H1 (cell line): ENCODE measurements around the gene TRIM38. TPM values are rescaled to one million over a fixed set of nuclear protein-coding genes. Genes with fewer than 3 reads are reported as not detected.

Source experiments
- CTCF ChIA-PET: fragments of 300-600 bp; sonication (Branson Sonifier 250); formaldehyde crosslinking; loops from one replicate; lab custom pipeline; 2021; ENCODE audit not compliant: partially characterized antibody; lab: Charles Lee
- POLR2A ChIA-PET: fragments of 300-600 bp; sonication (Branson Sonifier 250); formaldehyde crosslinking; loops from one replicate; lab custom pipeline; 2021; ENCODE audit warnings: inconsistent platforms; ENCODE audit not compliant: partially characterized antibody; lab: Charles Lee
- DNase-seq, 2 experiments: peaks; one replicate each; pipeline versions ENCODE4 v3.0.0 to v3.0.0-alpha.2; 2010 to 2022; ENCODE audit warnings: low spot score in 2 of 2, low read depth in 1 of 2, mixed read lengths in 1 of 2
- FAIRE-seq: peaks from 2 replicates; lab custom pipeline; 2011; peaks lifted over from hg19 to GRCh38; lab: Jason Lieb, UNC
- H2AFZ ChIP-seq: 2 replicates; pipeline ENCODE4 v1.8.1; 2012; ENCODE audit warnings: low read length, inconsistent platforms
- H2AK5ac ChIP-seq: 2 replicates; pipeline ENCODE4 v1.6.1; 2013; ENCODE audit warnings: low read depth, low read length
- H2BK120ac ChIP-seq: replicated peaks from 2 replicates; pipeline ENCODE3; 2013; ENCODE audit warnings: low read depth, low read length, inconsistent platforms
- H2BK12ac ChIP-seq: 2 replicates; pipeline ENCODE4 v1.6.1; 2013; ENCODE audit warnings: low read depth, low read length
- H2BK15ac ChIP-seq: 2 replicates; pipeline ENCODE4 v1.6.1; 2013; ENCODE audit warnings: low read length
- H2BK20ac ChIP-seq: 2 replicates; pipeline ENCODE4 v1.6.1; 2013; ENCODE audit warnings: low read length
- H2BK5ac ChIP-seq: 2 replicates; pipeline ENCODE4 v1.6.1; 2013; ENCODE audit warnings: low read depth, low read length
- H3K14ac ChIP-seq: 2 replicates; pipeline ENCODE4 v1.6.1; 2013; ENCODE audit warnings: inconsistent platforms; ENCODE audit not compliant: insufficient read length
- H3K18ac ChIP-seq: 2 replicates; pipeline ENCODE4 v1.6.1; 2013; ENCODE audit warnings: low read length; ENCODE audit errors: extremely low read depth
- H3K23ac ChIP-seq: 2 replicates; pipeline ENCODE4 v1.6.1; 2013; ENCODE audit warnings: inconsistent platforms; ENCODE audit not compliant: insufficient read length
- H3K23me2 ChIP-seq: 2 replicates; pipeline ENCODE4 v1.6.1; 2013; ENCODE audit warnings: low read depth, low read length
- H3K27ac ChIP-seq: 2 replicates; pipeline ENCODE4 v1.6.1; 2011; ENCODE audit warnings: low read depth, low read length, inconsistent platforms
- H3K27me3 ChIP-seq, 4 experiments: replicated peaks in 1 of 4; 1 replicate in 1 of 4; 2 replicates in 3 of 4; pipeline versions ENCODE4 v1.6.1 to v1.8.1; 2011 to 2013; ENCODE audit warnings: low read length in 3 of 4, mild to moderate bottlenecking in 3 of 4, inconsistent platforms in 2 of 4, mixed read lengths in 2 of 4, moderate library complexity in 1 of 4; ENCODE audit not compliant: control insufficient read depth in 3 of 4, insufficient read depth in 3 of 4; ENCODE audit errors: extremely low read depth in 1 of 4
- H3K36me3 ChIP-seq, 4 experiments: 2 replicates each; pipeline versions ENCODE4 v1.6.1 to v1.8.1; 2011 to 2013; ENCODE audit warnings: mild to moderate bottlenecking in 4 of 4, low read length in 3 of 4, moderate library complexity in 2 of 4, control low read depth in 1 of 4, inconsistent platforms in 1 of 4; ENCODE audit not compliant: insufficient read depth in 4 of 4, control insufficient read depth in 2 of 4
- H3K4ac ChIP-seq: replicated peaks from 2 replicates; pipeline ENCODE3; 2013; ENCODE audit warnings: low read length, low read depth, mixed read lengths, inconsistent platforms; ENCODE audit not compliant: insufficient read length
- H3K4me1 ChIP-seq, 4 experiments: replicated peaks in 1 of 4; 1 replicate in 1 of 4; 2 replicates in 3 of 4; pipeline versions ENCODE4 v1.6.1 to v1.8.1; 2011 to 2013; ENCODE audit warnings: low read length in 3 of 4, inconsistent platforms in 2 of 4, mixed read lengths in 1 of 4; ENCODE audit not compliant: insufficient read depth in 4 of 4, control insufficient read depth in 3 of 4
- H3K4me2 ChIP-seq, 2 experiments: 2 replicates each; pipeline versions ENCODE4 v1.6.1 to v1.8.1; 2011 to 2013; ENCODE audit warnings: low read depth in 2 of 2, low read length in 2 of 2, control low read depth in 1 of 2, inconsistent platforms in 1 of 2, mild to moderate bottlenecking in 1 of 2; ENCODE audit not compliant: insufficient read depth in 1 of 2
- H3K4me3 ChIP-seq, 4 experiments: fragments of 200-600, 300-600 bp in 1 of 4; sonication (generic), shearing (Covaris generic), sonication (Bioruptor Twin) in 1 of 4; 2 replicates each; pipeline versions ENCODE4 v1.5.1 to v1.8.1; 2011 to 2016; ENCODE audit warnings: low read length in 4 of 4, low read depth in 3 of 4, control low read depth in 2 of 4, inconsistent platforms in 2 of 4, mild to moderate bottlenecking in 2 of 4, mixed read lengths in 1 of 4, moderate library complexity in 1 of 4; ENCODE audit not compliant: insufficient read depth in 2 of 4; ENCODE audit errors: extremely low read depth in 1 of 4
- H3K56ac ChIP-seq: replicated peaks from 2 replicates; pipeline ENCODE3; 2013; ENCODE audit warnings: low read depth, mild to moderate bottlenecking, mixed read lengths, low read length, inconsistent platforms; ENCODE audit not compliant: insufficient read length
- H3K79me1 ChIP-seq: 2 replicates; pipeline ENCODE4 v1.6.1; 2013; ENCODE audit warnings: low read depth, low read length, control low read depth
- H3K79me2 ChIP-seq, 2 experiments: 2 replicates each; pipeline versions ENCODE4 v1.6.1 to v1.8.1; 2012 to 2013; ENCODE audit warnings: low read length in 2 of 2, mild to moderate bottlenecking in 2 of 2, inconsistent platforms in 1 of 2; ENCODE audit not compliant: insufficient read depth in 2 of 2, control insufficient read depth in 1 of 2
- H3K9ac ChIP-seq, 4 experiments: replicated peaks in 1 of 4; 1 replicate in 1 of 4; 2 replicates in 3 of 4; pipeline versions ENCODE4 v1.6.1 to v1.8.1; 2011 to 2013; ENCODE audit warnings: low read depth in 3 of 4, low read length in 3 of 4, control low read depth in 2 of 4, mild to moderate bottlenecking in 2 of 4, moderate library complexity in 2 of 4, inconsistent platforms in 1 of 4; ENCODE audit errors: extremely low read depth in 1 of 4
- H3K9me3 ChIP-seq, 2 experiments: 2 replicates each; pipeline versions ENCODE4 v1.6.1 to v1.8.1; 2012 to 2013; ENCODE audit warnings: mild to moderate bottlenecking in 2 of 2, moderate library complexity in 2 of 2, control low read depth in 1 of 2, inconsistent platforms in 1 of 2, low read depth in 1 of 2, low read length in 1 of 2, mixed read lengths in 1 of 2; ENCODE audit not compliant: insufficient read depth in 2 of 2
- H4K20me1 ChIP-seq, 2 experiments: replicated peaks in 1 of 2; 2 replicates each; pipeline versions ENCODE3 to v1.8.1; 2011 to 2013; ENCODE audit warnings: inconsistent platforms in 2 of 2, low read length in 2 of 2, mild to moderate bottlenecking in 1 of 2; ENCODE audit not compliant: insufficient read depth in 2 of 2, control insufficient read depth in 1 of 2
- H4K5ac ChIP-seq: 2 replicates; pipeline ENCODE4 v1.6.1; 2013; ENCODE audit warnings: low read length, low read depth, mixed read lengths, inconsistent platforms; ENCODE audit not compliant: insufficient read length
- H4K8ac ChIP-seq: 2 replicates; pipeline ENCODE4 v1.8.0; 2013; ENCODE audit warnings: mild to moderate bottlenecking, moderate library complexity, low read length, inconsistent platforms; ENCODE audit not compliant: insufficient read depth; ENCODE audit errors: extremely low read depth
- H4K91ac ChIP-seq: replicated peaks from 2 replicates; pipeline ENCODE3; 2013; ENCODE audit warnings: low read length, mixed read lengths, inconsistent platforms; ENCODE audit not compliant: insufficient read length
- BACH1 ChIP-seq: IDR thresholded peaks from 2 replicates; pipeline ENCODE4 v1.6.1; 2012; ENCODE audit warnings: low read length, improper control_type of control experiment
- EZH2 ChIP-seq: fragments of 200-600 bp; sonication (generic); IDR thresholded peaks from 2 replicates; pipeline ENCODE4 v1.7.1; 2012; ENCODE audit warnings: low read depth, mild to moderate bottlenecking, moderate library complexity, low read length, inconsistent platforms; ENCODE audit not compliant: severe bottlenecking
- JUN ChIP-seq: IDR thresholded peaks from 2 replicates; pipeline ENCODE4 v1.6.1; 2011; ENCODE audit warnings: low read depth, mild to moderate bottlenecking, improper control_type of control experiment, low read length
- KDM5A ChIP-seq: fragments of 200-600 bp; IDR thresholded peaks from 2 replicates; pipeline ENCODE4 v1.7.1; 2012; ENCODE audit warnings: mild to moderate bottlenecking, low read length, inconsistent platforms, mixed read lengths
- PHF8 ChIP-seq: fragments of 200-600 bp; sonication (generic); conservative IDR thresholded peaks from 2 replicates; pipeline ENCODE4 v1.7.1; 2012; ENCODE audit warnings: low read depth, mild to moderate bottlenecking, inconsistent platforms, low read length, moderate library complexity
- SRF ChIP-seq: IDR thresholded peaks from 2 replicates; pipeline ENCODE4 v1.6.1; 2011; ENCODE audit warnings: mild to moderate bottlenecking, low read depth, low read length, moderate library complexity
- TAF7 ChIP-seq: optimal IDR thresholded peaks from 2 replicates; pipeline ENCODE3; 2011; ENCODE audit warnings: low read depth, mild to moderate bottlenecking, inconsistent platforms, low read length, moderate library complexity, borderline replicate concordance
- WGBS, 2 experiments: shearing (Covaris generic) in 1 of 2; methylation state at CpG; one replicate each; pipeline versions ENCODE4 v1.1.6 to v1.1.7; 2013 to 2015; ENCODE audit warnings: low lambda C conversion rate in 2 of 2, mixed read lengths in 2 of 2, inconsistent platforms in 1 of 2, low coverage in 1 of 2, missing lambda C conversion rate in 1 of 2; ENCODE audit not compliant: insufficient replicate concordance in 2 of 2, insufficient coverage in 1 of 2, insufficient read length in 1 of 2; ENCODE audit errors: extremely low coverage in 1 of 2, missing lambda C conversion rate in 1 of 2; 5-methylcytosine and 5-hydroxymethylcytosine counted together
- polyA plus RNA-seq, 7 experiments: library from polyadenylated mRNA; depleted of rRNA in 3 of 7; stranded (reverse) in 5 of 7; unstranded in 2 of 7; fragments of >200 nt in 5 of 7; fragments of 200-250 nt in 2 of 7; gene quantifications; 1 replicate in 5 of 7; 2 replicates in 1 of 7; 4 replicates in 1 of 7; pipeline versions ENCODE4 v1.2.1 to v1.2.3, GENCODE V29; 2011 to 2013; ENCODE audit warnings: missing spikeins in 2 of 7, mixed read lengths in 2 of 7
- total RNA-seq: library from RNA; stranded (reverse); fragmentation: NEBNext Ultra II Directional; extraction: Animal tissue kit (Norgen Biotek cat#: 25700); gene quantifications from 2 replicates; pipeline ENCODE4 v1.2.1, GENCODE V29; 2021

The TRIM38 gene
- total and polyA plus RNA-seq, 2 of the 8 experiments (the other 6 are each of a cell fraction or from before 2014, with no cell fraction given): 0.43 to 0.56 TPM

GRCh38 chr6:25913741-25914140, 48.9 kb upstream of the TRIM38 start:
- no peak overlapping the region for H3K56ac ChIP-seq
- DNase-seq: no peak
- FAIRE-seq: no peak
- no peak overlapping the region for H3K14ac ChIP-seq
- no peak overlapping the region for H2BK20ac ChIP-seq
- H3K27ac ChIP-seq: no peak overlapping the region
- no peak overlapping the region for H3K4me3 ChIP-seq
- CTCF ChIA-PET: no interaction called here
- no peaks in the 10 kb centered on the region for H3K23me2 ChIP-seq
- no peak overlapping the region for H3K4ac ChIP-seq
- no peaks in the 10 kb centered on the region for H3K9me3 ChIP-seq
- no peak overlapping the region for H2AFZ ChIP-seq
- H3K36me3 ChIP-seq: no peaks in the 10 kb centered on the region
- no peaks in the 10 kb centered on the region for H3K79me1 ChIP-seq
- H2BK120ac ChIP-seq: no peak overlapping the region
- TF ChIP-seq SRF: no peak
- TF ChIP-seq BACH1: no peak
- TF ChIP-seq TAF7: no peak
- no peak for TF ChIP-seq EZH2
- TF ChIP-seq KDM5A: no peak
- TF ChIP-seq PHF8: no peak
- no peak for TF ChIP-seq JUN
- no peak overlapping the region for H3K23ac ChIP-seq
- no peak overlapping the region for H3K4me2 ChIP-seq
- H2AK5ac ChIP-seq: no peak overlapping the region
- H3K9ac ChIP-seq: no peak overlapping the region
- no peak overlapping the region for H4K91ac ChIP-seq
- no peak overlapping the region for H4K5ac ChIP-seq
- no peak overlapping the region for H3K18ac ChIP-seq
- no peaks in the 10 kb centered on the region for H3K79me2 ChIP-seq
- H2BK12ac ChIP-seq: no peak overlapping the region
- WGBS, 2 experiments: 89% methylated on average over 3 of the region's 3 CpGs; no CpG with 5 or more reads in 1 of the 2 experiments
- no peaks in the 10 kb centered on the region for H3K27me3 ChIP-seq
- H4K20me1 ChIP-seq: no peaks in the 10 kb centered on the region
- H2BK15ac ChIP-seq: no peak overlapping the region
- no peaks in the 10 kb centered on the region for H3K4me1 ChIP-seq
- no peak overlapping the region for H2BK5ac ChIP-seq
- POLR2A ChIA-PET: no interaction called here
- no peak overlapping the region for H4K8ac ChIP-seq
